GM21723 (cell line): Measurements from ENCODE around the gene APBB1.

Experiments
- ATAC-seq: cut with Tn5 transposase; IDR thresholded peaks from one replicate; pipeline ENCODE4 v1.9.1; 2021; ENCODE audit warnings: mild to moderate bottlenecking, moderate library complexity; ENCODE audit not compliant: unreplicated experiment

The APBB1 gene

GRCh38 chr11:6418557-6419008 is 311 bp downstream of the APBB1 start:
- ATAC-seq, result no peak

- ATAC-seq, result no peak
Observed at GRCh38 chr11:6417907-6418556, 862 bp downstream of the APBB1 start.

DNA sequence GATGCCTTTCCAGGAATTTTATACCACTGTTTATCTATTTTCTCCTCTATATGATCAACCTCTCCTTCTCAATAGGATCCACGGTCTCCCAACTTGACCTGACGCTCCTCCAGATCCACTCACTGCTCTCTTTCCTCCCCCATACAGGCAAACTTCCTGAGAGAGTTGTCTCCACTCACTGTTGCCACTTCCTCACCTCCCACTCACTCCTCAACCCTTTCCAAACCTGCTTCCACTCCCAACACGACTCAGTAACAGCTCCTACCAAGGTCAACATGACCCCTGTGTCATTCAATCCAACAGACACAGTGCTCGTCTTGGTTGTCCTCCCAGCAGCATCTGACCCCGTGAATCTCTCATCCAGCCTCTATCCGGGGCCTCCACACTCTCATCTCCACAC is 3.1 kb downstream of the APBB1 start:
- ATAC-seq, result no peak

DNA sequence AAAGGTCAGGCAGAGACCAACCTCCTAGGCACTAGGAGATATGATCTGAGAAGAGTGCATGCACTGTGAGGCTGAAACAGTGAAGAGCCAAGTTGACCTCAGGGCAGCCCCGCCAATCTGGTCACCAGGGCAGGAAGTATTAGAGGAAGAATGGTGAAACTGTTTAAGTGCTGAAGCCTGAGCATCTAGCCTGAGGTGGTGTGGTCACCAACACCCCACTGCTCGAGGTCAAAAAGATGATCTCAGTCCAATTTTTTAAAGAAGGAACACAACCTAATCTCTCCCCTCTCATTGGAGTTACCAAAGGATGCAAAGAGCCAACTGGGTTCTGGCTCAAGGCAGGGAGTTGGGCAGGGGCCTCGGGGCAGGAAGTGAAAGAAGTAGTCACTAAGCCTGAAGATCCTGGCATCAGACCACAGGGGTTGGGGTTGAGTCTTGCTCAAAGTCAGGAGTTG is 4.0 kb downstream of the APBB1 start:
- ATAC-seq, result no peak

GRCh38 chr11:6413791-6414201 is 5.1 kb downstream of the APBB1 start:
- no peak for ATAC-seq

- ATAC-seq, result no peak
Observed at GRCh38 chr11:6411594-6412031, 7.3 kb downstream of the APBB1 start.

GRCh38 chr11:6410695-6411430 is 8.0 kb downstream of the APBB1 start:
- ATAC-seq, result no peak

GRCh38 chr11:6406370-6406769 is 12.5 kb downstream of the APBB1 start:
- no peak for ATAC-seq

- ATAC-seq, result no peak
Observed at GRCh38 chr11:6405846-6406245, 13.0 kb downstream of the APBB1 start.

GRCh38 chr11:6405052-6405667 is 13.7 kb downstream of the APBB1 start:
- no peak for ATAC-seq

DNA sequence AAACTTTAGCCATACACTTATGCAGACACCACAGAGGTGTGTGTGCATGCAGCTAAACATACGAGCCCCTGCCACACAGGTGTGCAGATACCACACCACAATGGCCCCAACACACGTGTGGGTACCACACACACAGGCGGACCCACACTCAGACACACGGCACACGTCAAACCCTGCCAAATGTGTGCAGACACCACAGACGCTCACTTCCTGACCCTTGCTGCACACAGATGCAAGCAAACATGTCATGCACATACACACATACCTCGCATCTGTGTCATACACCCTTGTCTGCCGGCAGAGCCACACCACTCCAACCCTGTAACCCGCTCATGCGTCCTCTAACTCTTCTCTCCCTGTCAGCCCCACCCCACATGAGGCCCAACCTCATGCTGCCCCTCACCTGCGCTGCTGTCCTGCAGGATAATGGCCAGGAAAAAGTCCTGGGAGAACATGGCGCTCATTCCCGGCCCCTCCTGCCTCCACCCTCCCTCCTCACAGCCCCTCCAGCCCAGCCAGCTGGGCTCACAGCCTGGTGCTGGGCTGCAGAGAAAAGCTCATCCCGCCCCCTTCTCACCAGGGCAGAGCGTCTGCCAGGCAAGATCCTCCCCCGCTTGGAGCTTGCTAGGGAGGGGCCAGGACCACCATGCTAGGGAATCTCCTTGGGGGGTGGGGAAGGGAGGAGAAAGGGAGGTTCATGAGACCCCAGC is 14.4 kb downstream of the APBB1 start:
- ATAC-seq, result no peak

DNA sequence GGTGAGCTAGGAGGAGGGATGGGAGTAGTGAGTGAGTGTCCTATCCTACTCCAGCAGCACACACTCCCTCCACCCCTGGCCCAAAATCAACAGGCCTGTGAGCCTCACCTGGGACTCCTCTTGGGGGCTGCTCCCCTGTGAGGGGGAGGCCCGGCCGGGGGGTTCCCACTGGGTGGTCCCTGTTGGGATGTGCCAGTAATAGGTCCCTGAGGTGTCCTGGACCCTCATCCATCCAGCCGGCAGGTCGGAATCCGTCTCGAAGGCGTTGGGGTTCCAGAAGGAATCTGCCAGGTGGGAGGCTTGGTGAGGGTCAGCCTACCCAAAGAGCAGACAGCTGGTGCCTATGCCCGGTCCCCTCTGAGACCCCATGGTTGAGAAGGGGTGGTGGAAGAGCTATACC is 15.4 kb downstream of the APBB1 start:
- ATAC-seq, result no peak

- ATAC-seq, result peak; percentile 95
Observed at GRCh38 chr11:6402561-6402981, 16.3 kb downstream of the APBB1 start.

GRCh38 chr11:6402061-6402470 is 16.8 kb downstream of the APBB1 start:
- peak; percentile 58 for ATAC-seq

DNA sequence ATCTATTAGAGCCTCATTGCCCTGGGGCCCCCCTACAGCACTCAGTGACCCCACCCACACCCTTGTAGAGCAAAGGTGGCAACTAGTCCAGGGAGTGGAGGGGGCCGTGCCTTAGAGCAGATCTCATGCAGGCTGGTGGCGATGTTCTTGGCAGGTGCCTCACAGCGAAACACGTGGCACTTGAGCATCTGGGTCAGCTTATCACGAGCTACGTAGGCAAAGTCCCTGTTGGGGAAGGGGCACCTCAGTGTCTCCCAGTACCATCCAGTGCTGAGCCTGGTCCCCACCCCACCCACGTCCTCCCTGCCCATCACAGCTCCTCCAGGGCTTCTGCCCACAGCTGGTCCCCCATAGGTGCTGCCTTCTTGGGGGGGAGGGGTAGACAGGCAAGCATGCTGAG is 17.4 kb downstream of the APBB1 start:
- ATAC-seq, result no peak

DNA sequence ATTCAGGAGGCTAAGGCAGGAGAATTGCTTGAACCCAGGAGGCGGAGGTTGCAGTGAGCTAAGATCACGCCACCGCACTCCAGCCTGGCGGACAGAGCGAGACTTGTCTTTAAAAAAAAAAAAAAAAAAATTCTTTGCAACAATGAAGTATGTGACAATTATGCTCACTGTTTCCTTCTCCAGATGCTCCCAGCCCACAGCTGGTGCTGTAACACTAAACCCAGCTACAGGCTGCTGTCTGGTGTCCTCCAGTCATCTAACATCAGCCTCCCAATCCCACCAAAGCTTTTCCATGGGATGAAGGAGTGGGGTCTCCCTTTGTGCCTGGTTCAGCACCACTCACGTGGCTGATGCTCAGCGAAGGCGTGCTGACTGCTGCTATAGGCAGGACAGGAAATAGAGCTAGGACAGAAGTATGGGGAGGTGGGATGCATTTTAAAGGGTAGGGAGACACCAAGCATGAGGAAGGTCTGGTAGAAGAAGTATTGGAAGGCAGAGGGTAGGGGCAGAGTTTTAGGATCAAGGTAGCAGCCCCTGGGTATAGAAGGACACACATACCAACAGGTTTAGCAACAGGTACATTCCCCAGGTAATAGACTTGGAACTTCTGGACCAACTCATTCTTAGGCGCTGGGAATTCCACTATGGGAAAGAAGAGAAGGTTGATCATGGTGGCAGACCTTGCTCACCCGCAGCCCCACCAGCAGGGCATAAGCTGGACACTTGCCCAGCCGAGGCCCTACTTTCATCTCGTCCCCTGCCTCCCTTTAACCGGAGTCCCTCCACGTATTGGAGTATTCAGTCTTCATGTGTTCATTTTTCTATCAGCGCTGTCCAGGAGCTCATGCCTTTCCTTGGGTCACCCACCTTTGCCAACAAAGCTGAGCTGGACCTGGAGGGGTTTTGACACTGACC is 18.2 kb downstream of the APBB1 start:
- no peak for ATAC-seq

DNA sequence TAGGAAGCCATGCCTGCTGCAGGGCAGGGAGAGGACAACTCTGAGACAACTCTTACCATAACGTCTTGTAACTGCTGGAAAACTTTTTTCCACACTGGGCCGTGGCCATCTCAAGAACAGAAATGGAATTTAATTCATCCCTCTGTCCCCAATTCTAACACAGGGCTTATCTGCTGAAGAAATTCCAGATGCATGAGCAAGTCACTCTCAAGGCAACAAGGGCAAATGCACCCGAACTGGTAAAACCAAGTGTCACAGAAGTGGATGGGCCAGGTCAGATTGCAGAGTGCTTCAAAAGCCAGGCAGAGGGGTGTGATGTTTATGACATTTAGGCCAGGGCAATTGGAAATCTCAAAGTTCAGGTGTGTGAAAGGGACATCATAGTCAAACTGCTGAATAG is 21.3 kb downstream of the APBB1 start:
- no peak for ATAC-seq

DNA sequence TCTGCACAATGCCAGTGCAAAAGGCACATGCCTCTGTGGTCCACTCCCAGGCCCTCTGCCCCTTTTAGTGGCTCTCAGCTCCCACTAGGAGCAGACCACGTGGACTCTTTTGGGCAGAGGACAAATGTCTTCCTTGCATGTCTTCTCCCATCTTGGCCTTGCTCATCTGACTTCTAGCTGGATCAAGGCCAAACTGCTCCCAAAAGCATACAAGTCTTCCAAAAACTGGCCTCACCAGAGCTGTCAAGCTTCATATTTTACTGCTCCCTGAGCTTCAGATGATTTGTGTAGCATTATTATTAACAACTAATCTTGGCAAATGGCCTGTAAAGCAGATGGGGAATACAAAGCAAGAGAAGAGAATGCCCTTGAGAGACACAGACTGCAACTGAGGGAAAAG is 21.7 kb downstream of the APBB1 start:
- no peak for ATAC-seq

- ATAC-seq, result no peak
Observed at GRCh38 chr11:6395470-6396060, 23.3 kb downstream of the APBB1 start.
